Endothelial cell (in vitro differentiated cells): ENCODE data around the gene PICK1. TPM values are rescaled to one million over a fixed set of nuclear protein-coding genes. Genes with fewer than 3 reads are reported as not detected.

Experiments
- DNase-seq: peaks from one replicate; pipeline ENCODE4 v3.0.0; 2021; ENCODE audit warnings: low spot score
- H3K27ac Mint-ChIP-seq: one replicate; pipeline ENCODE4 v1.8.0; 2021; ENCODE audit warnings: mixed read lengths, inconsistent platforms; ENCODE audit not compliant: unreplicated experiment
- H3K27me3 Mint-ChIP-seq: one replicate; pipeline ENCODE4 v1.8.0; 2021; ENCODE audit warnings: mild to moderate bottlenecking, moderate library complexity, mixed read lengths, inconsistent platforms; ENCODE audit not compliant: unreplicated experiment
- H3K36me3 Mint-ChIP-seq: one replicate; pipeline ENCODE4 v1.8.0; 2021; ENCODE audit warnings: mild to moderate bottlenecking, low read depth, mixed read lengths, inconsistent platforms; ENCODE audit not compliant: unreplicated experiment
- H3K4me1 Mint-ChIP-seq: one replicate; pipeline ENCODE4 v1.8.0; 2021; ENCODE audit warnings: mild to moderate bottlenecking, mixed read lengths, inconsistent platforms; ENCODE audit not compliant: unreplicated experiment
- H3K4me3 Mint-ChIP-seq: one replicate; pipeline ENCODE4 v1.8.0; 2021; ENCODE audit warnings: mild to moderate bottlenecking, mixed read lengths, inconsistent platforms; ENCODE audit not compliant: unreplicated experiment
- H3K9me3 Mint-ChIP-seq: one replicate; pipeline ENCODE4 v1.8.0; 2021; ENCODE audit warnings: mixed read lengths, inconsistent platforms; ENCODE audit not compliant: unreplicated experiment
- total RNA-seq: library from RNA; stranded (reverse); fragmentation: NEBNext Ultra II Directional; extraction: Animal tissue kit (Norgen Biotek cat#: 25700); gene quantifications from one replicate; pipeline ENCODE4 v1.2.1, GENCODE V29; 2021; ENCODE audit not compliant: unreplicated experiment
- TF ChIP-seq, protein P1 (sequence below): fragments of 200-600 bp; sonication (generic); IDR thresholded peaks from one replicate; pipeline ENCODE4 v1.5.0; 2021; ENCODE audit warnings: antibody characterized with exemption; ENCODE audit not compliant: unreplicated experiment

Gene PICK1
- total RNA-seq, 1 donor from 2014 or later, result 24.1 TPM

DNA sequence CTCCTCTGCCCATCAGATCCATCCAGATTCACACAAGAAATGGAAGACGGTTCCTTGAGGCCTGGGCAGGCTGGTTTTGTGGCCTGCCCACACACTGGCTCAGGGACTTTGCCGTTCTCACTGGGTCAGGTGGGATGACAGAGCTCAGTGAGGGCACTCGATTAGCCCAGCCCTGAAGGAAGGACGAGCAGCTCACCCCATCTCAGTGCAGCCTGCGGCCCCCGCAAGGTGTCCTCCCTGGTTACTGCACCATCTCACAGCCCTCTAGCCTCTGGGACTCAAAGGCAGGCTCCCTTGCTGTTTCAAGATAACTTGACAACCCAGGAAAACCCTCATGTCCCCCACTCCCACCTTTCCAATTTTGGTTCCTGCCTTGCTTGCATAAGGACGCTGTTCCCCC, 22.6 kb downstream of the PICK1 start:
- H3K4me1 Mint-ChIP-seq, result no peaks in the 10 kb centered on the region
- peaks cover 4% of the 10 kb centered on the region for H3K36me3 Mint-ChIP-seq
- TF ChIP-seq, protein P1, sequence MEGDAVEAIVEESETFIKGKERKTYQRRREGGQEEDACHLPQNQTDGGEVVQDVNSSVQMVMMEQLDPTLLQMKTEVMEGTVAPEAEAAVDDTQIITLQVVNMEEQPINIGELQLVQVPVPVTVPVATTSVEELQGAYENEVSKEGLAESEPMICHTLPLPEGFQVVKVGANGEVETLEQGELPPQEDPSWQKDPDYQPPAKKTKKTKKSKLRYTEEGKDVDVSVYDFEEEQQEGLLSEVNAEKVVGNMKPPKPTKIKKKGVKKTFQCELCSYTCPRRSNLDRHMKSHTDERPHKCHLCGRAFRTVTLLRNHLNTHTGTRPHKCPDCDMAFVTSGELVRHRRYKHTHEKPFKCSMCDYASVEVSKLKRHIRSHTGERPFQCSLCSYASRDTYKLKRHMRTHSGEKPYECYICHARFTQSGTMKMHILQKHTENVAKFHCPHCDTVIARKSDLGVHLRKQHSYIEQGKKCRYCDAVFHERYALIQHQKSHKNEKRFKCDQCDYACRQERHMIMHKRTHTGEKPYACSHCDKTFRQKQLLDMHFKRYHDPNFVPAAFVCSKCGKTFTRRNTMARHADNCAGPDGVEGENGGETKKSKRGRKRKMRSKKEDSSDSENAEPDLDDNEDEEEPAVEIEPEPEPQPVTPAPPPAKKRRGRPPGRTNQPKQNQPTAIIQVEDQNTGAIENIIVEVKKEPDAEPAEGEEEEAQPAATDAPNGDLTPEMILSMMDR, result no peak
- no peak overlapping the region for H3K27ac Mint-ChIP-seq
- peak overlapping the region; percentile 51 for H3K4me3 Mint-ChIP-seq
- H3K9me3 Mint-ChIP-seq, result no peaks in the 10 kb centered on the region
- DNase-seq, result no peak
- peaks cover 15% of the 10 kb centered on the region for H3K27me3 Mint-ChIP-seq

DNA sequence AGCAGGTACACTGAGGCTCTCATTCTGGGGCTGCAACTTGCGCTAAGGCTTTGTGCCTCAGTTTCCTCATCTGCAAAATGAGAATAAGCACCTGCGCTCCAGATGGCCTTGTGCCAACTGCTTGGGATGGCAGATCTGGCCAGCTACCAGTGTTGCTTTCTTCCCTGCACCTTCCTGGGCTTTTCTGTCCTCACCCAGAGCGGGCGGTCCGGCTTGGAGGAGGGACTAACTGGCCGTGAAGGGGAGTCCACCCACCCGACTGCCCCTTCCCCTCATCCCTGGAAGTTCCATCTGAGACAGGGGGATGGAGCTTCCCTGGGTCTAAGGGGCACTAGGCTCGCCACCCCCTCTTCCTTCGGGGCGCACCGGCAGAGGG, 23.3 kb downstream of the PICK1 start:
- TF ChIP-seq, protein P1, result no peak
- peaks cover 20% of the 10 kb centered on the region for H3K27me3 Mint-ChIP-seq
- H3K9me3 Mint-ChIP-seq, result no peaks in the 10 kb centered on the region
- peaks cover 4% of the 10 kb centered on the region for H3K36me3 Mint-ChIP-seq
- DNase-seq, result no peak
- H3K4me1 Mint-ChIP-seq, result no peaks in the 10 kb centered on the region
- no peak overlapping the region for H3K4me3 Mint-ChIP-seq
- H3K27ac Mint-ChIP-seq, result no peak overlapping the region

DNA sequence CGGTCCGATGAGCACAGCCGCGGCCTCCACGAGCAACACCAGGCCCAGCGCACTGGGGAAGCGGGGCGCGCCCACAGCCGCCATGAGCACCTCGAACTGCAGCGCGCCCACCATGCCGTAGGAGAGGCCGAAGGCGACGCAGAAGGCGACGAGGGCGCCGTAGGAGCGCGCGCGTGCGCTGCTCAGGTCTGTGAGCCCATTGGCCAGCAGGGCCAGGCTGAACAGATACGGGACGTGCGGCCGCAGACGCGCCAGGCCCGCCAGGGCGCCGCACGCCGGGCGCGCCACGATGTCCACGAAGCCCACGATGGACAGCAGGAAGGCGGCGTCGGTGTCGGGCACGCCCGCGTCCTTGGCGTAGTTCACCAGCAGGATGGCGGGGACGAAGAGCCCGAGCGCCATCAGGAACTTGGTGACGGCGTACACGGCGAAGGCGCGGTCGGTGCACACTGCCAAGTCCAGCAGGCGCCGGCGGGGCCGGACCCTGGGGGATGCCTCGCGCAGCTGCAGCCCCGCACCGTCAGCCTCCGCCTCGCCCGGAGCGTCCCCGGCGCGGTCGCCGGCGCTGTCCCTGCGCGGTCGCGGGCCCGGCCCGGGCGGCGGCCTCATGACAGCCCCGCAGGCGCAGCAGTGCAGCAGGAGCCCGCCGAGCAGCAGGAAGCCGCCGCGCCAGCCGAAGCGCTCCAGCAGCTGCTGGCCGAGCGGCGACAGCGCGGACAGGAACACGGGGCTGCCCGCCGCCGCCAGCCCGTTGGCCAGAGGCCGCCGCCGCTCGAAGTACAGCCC, 23.8 kb downstream of the PICK1 start:
- H3K4me1 Mint-ChIP-seq, result no peaks in the 10 kb centered on the region
- peaks cover 20% of the 10 kb centered on the region for H3K27me3 Mint-ChIP-seq
- no peak overlapping the region for H3K4me3 Mint-ChIP-seq
- no peak overlapping the region for H3K27ac Mint-ChIP-seq
- H3K9me3 Mint-ChIP-seq, result no peaks in the 10 kb centered on the region
- peaks cover 4% of the 10 kb centered on the region for H3K36me3 Mint-ChIP-seq
- TF ChIP-seq, protein P1, result no peak
- peak; percentile 52 for DNase-seq

DNA sequence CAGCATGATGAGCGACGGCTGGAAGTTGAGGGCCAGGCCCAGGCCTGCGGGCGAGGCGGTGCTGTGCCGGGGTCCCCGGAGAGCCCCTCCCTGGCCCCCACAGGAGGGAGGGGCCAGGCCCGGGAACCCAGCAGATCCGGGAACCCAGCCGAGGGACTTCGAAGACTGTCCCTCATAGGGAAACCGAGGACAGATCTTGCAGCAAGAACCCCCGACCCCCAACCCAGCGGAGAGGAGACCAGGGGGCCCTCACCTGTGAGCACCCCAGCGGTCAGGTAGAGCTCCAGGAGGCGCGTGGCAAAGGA, 24.4 kb downstream of the PICK1 start:
- H3K36me3 Mint-ChIP-seq, result peaks cover 4% of the 10 kb centered on the region
- peaks cover 20% of the 10 kb centered on the region for H3K27me3 Mint-ChIP-seq
- TF ChIP-seq, protein P1, result no peak
- no peak overlapping the region for H3K27ac Mint-ChIP-seq
- no peaks in the 10 kb centered on the region for H3K9me3 Mint-ChIP-seq
- no peak overlapping the region for H3K4me3 Mint-ChIP-seq
- DNase-seq, result no peak
- no peaks in the 10 kb centered on the region for H3K4me1 Mint-ChIP-seq

DNA sequence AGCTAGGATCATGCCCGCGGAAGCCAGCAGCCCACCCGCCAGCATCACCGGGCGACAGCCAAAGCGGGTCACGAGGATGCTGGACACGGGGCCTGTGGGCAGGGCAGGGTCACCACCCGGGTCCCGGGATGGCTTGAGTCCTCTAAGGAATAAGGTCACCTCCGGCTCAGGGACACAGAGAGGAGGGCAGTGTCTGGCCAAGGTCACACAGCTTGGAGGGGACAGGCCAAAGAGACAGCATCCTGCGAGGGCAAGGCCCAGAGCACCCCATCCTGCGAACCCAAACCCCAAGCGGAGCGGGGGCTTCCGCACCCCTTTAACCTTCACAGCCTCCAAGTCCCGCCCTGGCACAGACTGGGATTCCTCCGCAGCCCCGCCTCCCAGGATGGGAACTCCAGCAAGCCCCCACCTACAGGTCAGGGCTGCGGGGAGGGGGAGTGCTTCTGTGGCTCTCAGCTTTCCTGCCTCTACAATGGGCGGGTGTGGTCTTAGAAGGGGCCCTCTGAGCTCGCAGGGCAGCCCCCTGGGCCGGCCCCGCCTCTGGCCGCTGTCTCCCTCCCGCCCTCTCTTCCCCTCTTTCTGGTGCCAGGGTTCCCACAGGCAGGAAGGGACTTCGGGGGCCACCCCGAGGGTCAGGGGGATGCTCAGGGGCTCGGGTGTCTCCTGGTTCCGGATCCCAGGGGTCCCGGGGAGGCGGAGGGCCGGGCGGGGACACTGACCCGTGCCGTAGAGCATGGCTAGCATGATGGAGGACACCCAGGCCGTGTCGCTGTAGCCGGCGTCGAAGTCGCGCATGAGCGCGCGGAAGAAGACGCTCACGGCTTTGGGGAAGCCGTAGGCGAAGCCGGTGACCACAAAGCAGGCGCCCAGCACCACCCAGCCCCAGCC, 25.0 kb downstream of the PICK1 start:
- peaks cover 19% of the 10 kb centered on the region for H3K27me3 Mint-ChIP-seq
- H3K4me3 Mint-ChIP-seq, result no peak overlapping the region
- no peaks in the 10 kb centered on the region for H3K9me3 Mint-ChIP-seq
- H3K36me3 Mint-ChIP-seq, result peaks cover 4% of the 10 kb centered on the region
- DNase-seq, result no peak
- TF ChIP-seq, protein P1, result no peak
- H3K4me1 Mint-ChIP-seq, result no peaks in the 10 kb centered on the region
- H3K27ac Mint-ChIP-seq, result no peak overlapping the region
